ENCODE results near the gene LRRC45. TPM values are rescaled to one million over a fixed set of nuclear protein-coding genes. Genes with fewer than 3 reads are reported as not detected.

LRRC45 gene
- total and polyA plus RNA-seq, 9 donors, result 0.67 to 16.4 (median 7.1) TPM

DNA sequence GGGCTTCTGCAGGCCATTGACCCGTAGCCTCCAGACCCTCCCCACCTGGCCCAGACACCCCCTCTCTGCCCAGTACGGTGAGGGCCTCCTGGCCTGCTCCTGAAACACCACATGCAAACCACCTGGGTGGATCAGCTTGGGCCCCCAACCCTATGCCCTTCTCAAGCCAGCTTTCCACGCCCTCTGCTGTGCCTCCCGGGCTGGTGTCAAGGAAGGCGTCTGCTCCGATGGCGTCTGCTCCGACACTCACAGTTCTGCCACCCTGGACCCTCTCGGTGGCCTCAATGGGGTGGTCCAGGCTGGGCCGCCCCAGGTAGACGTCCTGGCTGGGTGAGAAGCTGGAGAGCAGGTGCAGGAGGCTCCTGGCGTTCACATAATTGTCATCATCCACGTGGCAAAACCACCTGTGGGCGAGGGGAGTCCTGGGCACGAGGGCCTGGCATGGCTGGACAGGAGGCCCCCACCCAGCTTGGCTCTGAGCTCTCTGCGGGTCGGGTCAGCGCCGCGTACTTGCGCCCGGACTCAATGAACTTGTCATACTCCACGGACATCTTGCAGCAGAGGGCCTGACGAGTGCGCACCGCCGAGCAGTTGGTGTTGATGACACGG, 27.2 kb downstream of the LRRC45 start:
- no peaks in the 10 kb centered on the region for H3K27me3 ChIP-seq
- peak overlapping the region in 1 of 2 donors; percentile 75 for H3K27ac ChIP-seq
- peak overlapping the region; percentile 59 for H3K4me3 ChIP-seq
- TF ChIP-seq EP300 (IDR thresholded peaks at IDR 0.05), result no peak
- no peak for TF ChIP-seq CTCF (IDR thresholded peaks at IDR 0.05)
- TF ChIP-seq POLR2A (IDR thresholded peaks at IDR 0.05), result no peak
- DNase-seq, result peak in 2 of 5 donors; percentile 13 to 37
- no peaks in the 10 kb centered on the region for H3K9me3 ChIP-seq
- peaks cover 9% of the 10 kb centered on the region for H3K4me1 ChIP-seq (ENCODE audit: insufficient read depth)
- H3K36me3 ChIP-seq, result no peaks in the 10 kb centered on the region
- WGBS, 3 donors, result 82 to 89% (median 84%) methylated on average over 25 to 28 of the region's 28 CpGs
- intact Hi-C loops (cut with DNase I), result loop anchor here in 1 of 4 donors (10.0 kb wide), 1 partner anchor 55 kb away; no protein-coding TSS in a partner anchor

DNA sequence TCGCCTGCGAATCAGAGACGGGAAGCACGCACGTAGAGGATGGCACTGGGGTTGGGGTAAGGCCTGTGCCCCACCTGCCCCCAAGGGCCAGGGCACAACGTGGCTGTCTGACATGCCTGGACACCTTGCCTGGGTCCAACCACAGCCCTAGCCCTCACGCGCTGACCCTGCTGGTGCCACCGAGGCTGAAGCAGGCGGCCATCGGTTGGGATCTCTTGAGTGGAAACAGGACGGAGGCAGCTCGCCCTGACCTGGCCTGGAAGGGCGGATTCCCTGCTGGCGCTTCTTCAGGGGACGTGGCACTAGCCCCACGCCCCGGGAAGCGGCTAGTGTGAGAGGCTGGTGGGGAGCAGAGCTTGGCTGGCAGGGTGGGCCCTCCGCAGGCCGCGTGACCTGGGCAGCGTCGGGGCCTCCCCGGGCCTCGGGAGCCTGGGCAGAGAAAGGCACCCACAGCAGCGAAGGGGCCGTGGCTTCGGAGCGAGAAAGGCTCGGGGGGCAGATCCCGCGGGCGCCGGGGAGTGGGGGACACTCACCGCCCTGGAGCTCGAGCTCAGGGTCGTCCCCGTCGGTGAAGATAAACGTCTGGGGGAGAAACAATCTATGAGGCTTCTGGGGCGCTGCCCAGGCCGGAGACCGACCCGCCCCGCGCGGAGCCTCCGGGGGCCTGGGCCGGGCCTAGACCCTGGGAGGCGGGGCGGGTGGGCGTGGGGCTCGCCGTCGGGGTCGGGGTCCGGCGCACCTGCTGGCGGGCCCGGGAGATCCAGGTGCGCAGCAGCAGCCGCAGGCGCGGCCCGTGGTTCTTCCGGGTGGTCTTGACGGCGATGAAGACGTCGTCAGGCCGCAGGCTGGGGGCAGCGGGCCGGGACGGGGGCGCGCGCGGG, 27.9 kb downstream of the LRRC45 start:
- peaks cover 9% of the 10 kb centered on the region for H3K4me1 ChIP-seq (ENCODE audit: insufficient read depth)

GRCh38 chr17:82051776-82052637, 28.9 kb downstream of the LRRC45 start, which contains the start of the genes GPS1 and RFNG:
Gene GPS1, plus strand, starts transcription at chr17:82051898. Its CDS starts 34 bp downstream, at chr17:82051932.
Gene RFNG, minus strand, starts transcription at chr17:82051811. Its CDS starts 45 bp downstream, at chr17:82051766.
- no peaks in the 10 kb centered on the region for H3K36me3 ChIP-seq
- intact Hi-C loops (cut with DNase I), result loop anchor here in 1 of 4 donors (10.0 kb wide), 1 partner anchor 57 kb away; no protein-coding TSS in a partner anchor
- H3K4me3 ChIP-seq, result peak within 1 kb of the TSS; percentile 59
- H3K27ac ChIP-seq, result peak within 1 kb of the TSS; percentile 36 to 75
- no peaks in the 10 kb centered on the region for H3K9me3 ChIP-seq
- TF ChIP-seq EP300 (IDR thresholded peaks at IDR 0.05) (no peak), POLR2A (IDR thresholded peaks at IDR 0.05) (no peak), CTCF (IDR thresholded peaks at IDR 0.05) (no peak)
- DNase-seq, result peak; percentile 71 to 85 (median 79)
- no peaks in the 10 kb centered on the region for H3K27me3 ChIP-seq
- peaks cover 9% of the 10 kb centered on the region for H3K4me1 ChIP-seq (ENCODE audit: insufficient read depth)
- WGBS, 3 donors, result 0 to 1% (median 0%) methylated on average over 44 to 93 of the region's 94 CpGs

More for the DNA sequence above, 27.9 kb downstream of the LRRC45 start:
- Histone ChIP-seq H3K36me3 (no peaks in the 10 kb centered on the region), H3K4me3 (peak overlapping the region; percentile 59), H3K9me3 (no peaks in the 10 kb centered on the region), H3K27ac (peak overlapping the region; percentile 36 to 75), H3K27me3 (no peaks in the 10 kb centered on the region)
- intact Hi-C loops (cut with DNase I), result loop anchor here in 1 of 4 donors (10.0 kb wide), 1 partner anchor 56 kb away; no protein-coding TSS in a partner anchor
- WGBS, 3 donors, result 9 to 19% (median 12%) methylated on average over 41 to 79 of the region's 79 CpGs
- TF ChIP-seq POLR2A (IDR thresholded peaks at IDR 0.05) (no peak), EP300 (IDR thresholded peaks at IDR 0.05) (no peak), CTCF (IDR thresholded peaks at IDR 0.05) (no peak)
- peak in 3 of 5 donors; percentile 21 to 29 (median 27) for DNase-seq
